ENCODE measurements around the gene RNF212. TPM values are rescaled to one million over a fixed set of nuclear protein-coding genes. Genes with fewer than 3 reads are reported as not detected.
A peak's percentile ranks its signal among the peaks of the same experiment; 100 is the strongest.
"Not testable (repeated sequence)": the region's sequence is repeated elsewhere in the genome, so short reads cannot be mapped to it uniquely, and the experiment has no call there.

The RNF212 gene
- total RNA-seq, 4 donors from 2014 or later: 6.7 to 31.1 (median 8.6) TPM

- WGBS, 2 donors: 62% methylated on average over 32 to 34 of the region's 34 CpGs
- no peaks in the 10 kb centered on the region for H3K27me3 ChIP-seq
- no peaks in the 10 kb centered on the region for H3K9me3 ChIP-seq
- intact Hi-C loops (cut with DNase I): no loop called here
- H3K27ac ChIP-seq: no peak overlapping the region
- no peak overlapping the region for H3K4me3 ChIP-seq (replicated peaks in 1 of 3)
- no peaks in the 10 kb centered on the region for H3K36me3 ChIP-seq
- DNase-seq: peak; percentile 26 to 50
- H3K4me1 ChIP-seq: no peaks in the 10 kb centered on the region
- no peak for TF ChIP-seq CTCF (IDR thresholded peaks at IDR 0.05)
- no peak for TF ChIP-seq POLR2A (IDR thresholded peaks at IDR 0.05)
These were observed 57.4 kb downstream of the RNF212 start for GRCh38 chr4:1055721-1056590.

GRCh38 chr4:1055243-1055701, 58.1 kb downstream of the RNF212 start:
- H3K4me1 ChIP-seq; intact Hi-C loops (cut with DNase I); H3K27ac ChIP-seq; H3K4me3 ChIP-seq (replicated peaks in 1 of 3); H3K9me3 ChIP-seq; DNase-seq; H3K27me3 ChIP-seq; H3K36me3 ChIP-seq: not testable (repeated sequence)
- WGBS, 2 donors: 52 to 90% methylated on average over 4 to 7 of the region's 13 CpGs

- H3K9me3 ChIP-seq; H3K36me3 ChIP-seq; H3K4me1 ChIP-seq; H3K27me3 ChIP-seq; H3K4me3 ChIP-seq (replicated peaks in 1 of 3); intact Hi-C loops (cut with DNase I); H3K27ac ChIP-seq; DNase-seq: not testable (repeated sequence)
- WGBS, 2 donors: 57 to 70% methylated on average over 3 to 4 of the region's 11 CpGs
These were observed 58.6 kb downstream of the RNF212 start for GRCh38 chr4:1054696-1055242.

DNA sequence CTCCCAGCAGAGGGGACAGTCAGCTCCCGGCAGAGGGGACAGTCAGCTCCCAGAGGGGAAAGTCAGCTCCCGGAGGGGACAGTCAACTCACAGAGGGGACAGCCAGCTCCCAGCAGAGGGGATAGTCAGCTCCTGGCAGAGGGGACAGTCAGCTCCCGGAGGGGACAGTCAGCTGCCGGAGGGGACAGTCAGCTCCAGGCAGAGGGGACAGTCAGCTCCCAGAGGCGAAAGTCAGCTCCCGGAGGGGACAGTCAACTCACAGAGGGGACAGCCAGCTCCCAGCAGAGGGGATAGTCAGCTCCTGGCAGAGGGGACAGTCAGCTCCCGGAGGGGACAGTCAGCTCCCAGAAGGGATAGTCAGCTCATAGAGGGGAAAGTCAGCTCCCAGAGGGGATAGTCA, 59.5 kb downstream of the RNF212 start:
- H3K27ac ChIP-seq; DNase-seq; intact Hi-C loops (cut with DNase I); H3K4me3 ChIP-seq (replicated peaks in 1 of 3); H3K27me3 ChIP-seq; H3K36me3 ChIP-seq; H3K9me3 ChIP-seq: not testable (repeated sequence)
- 55 to 75% methylated on average over 6 to 7 of the region's 7 CpGs for WGBS, 2 donors
- H3K4me1 ChIP-seq: peaks cover 9 to 12% of the 10 kb centered on the region in 2 donors

DNA sequence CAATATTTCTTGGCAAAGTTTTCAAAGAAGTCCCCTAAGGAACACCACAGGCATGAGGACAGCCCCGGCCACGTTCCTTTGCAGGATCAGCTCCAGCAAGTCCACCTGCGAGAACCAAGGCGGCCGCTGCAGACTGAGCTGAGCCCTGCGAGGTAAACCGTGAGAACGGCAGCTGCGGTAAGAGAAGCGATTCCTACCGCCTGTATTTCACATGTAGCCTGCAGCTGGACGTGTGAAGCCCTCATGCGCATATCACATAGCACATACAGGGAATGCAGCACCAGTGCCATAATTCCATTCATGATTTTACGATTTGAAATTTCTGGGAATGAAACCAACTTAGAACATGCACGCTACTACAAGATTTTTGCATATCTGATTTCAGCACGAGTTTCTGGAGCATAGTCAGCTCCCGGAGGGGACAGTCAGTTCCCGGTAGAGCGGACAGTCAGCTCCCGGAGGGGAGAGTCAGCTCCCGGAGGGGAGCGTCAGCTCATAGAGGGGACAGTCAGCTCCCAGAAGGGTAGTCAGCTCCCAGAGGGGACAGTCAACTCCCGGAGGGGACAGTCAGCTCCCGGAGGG, 60.2 kb downstream of the RNF212 start:
- Histone ChIP-seq H3K4me3 (replicated peaks in 1 of 3) (no peak overlapping the region), H3K9me3 (no peaks in the 10 kb centered on the region), H3K27ac (no peak overlapping the region), H3K4me1 (peaks cover 11 to 18% of the 10 kb centered on the region in 2 donors), H3K36me3 (no peaks in the 10 kb centered on the region), H3K27me3 (no peaks in the 10 kb centered on the region)
- DNase-seq: no peak
- intact Hi-C loops (cut with DNase I): no loop called here
- no peak for TF ChIP-seq CTCF (IDR thresholded peaks at IDR 0.05)
- 45 to 51% methylated on average over 23 of the region's 24 CpGs for WGBS, 2 donors

DNA sequence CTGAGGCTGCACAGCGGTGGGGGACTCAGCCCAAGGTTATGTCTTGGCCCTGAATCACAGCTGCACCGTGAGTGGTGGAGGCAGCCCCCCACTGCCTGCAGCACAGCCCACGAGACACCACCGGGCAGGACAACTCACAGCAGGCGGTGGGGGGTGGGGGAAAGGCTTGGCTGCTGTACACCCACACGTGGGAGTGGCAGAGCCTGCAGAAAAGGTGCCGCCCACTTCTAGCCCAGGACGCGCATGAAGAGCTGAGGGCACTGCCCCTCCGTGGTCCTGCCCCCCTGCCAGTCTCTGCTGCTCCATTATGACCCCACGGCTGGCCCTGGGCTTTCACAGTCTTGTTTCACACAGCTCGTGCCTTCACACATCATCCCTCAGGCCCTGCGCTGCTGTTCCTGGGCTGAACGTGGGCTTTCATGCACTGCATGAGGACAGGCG, 61.1 kb downstream of the RNF212 start:
- H3K27me3 ChIP-seq: no peaks in the 10 kb centered on the region
- peak in 1 of 2 donors; percentile 7 for DNase-seq
- intact Hi-C loops (cut with DNase I): no loop called here
- H3K4me3 ChIP-seq (replicated peaks in 1 of 3): no peak overlapping the region
- H3K9me3 ChIP-seq: no peaks in the 10 kb centered on the region
- 74 to 76% methylated on average over 12 to 14 of the region's 15 CpGs for WGBS, 2 donors
- H3K36me3 ChIP-seq: no peaks in the 10 kb centered on the region
- no peak for TF ChIP-seq POLR2A (IDR thresholded peaks at IDR 0.05)
- TF ChIP-seq CTCF (IDR thresholded peaks at IDR 0.05): no peak
- H3K4me1 ChIP-seq: peaks cover 21 to 27% of the 10 kb centered on the region in 2 donors
- no peak overlapping the region for H3K27ac ChIP-seq

Data from thyroid gland (tissue), 4 donors.